CD4-positive, alpha-beta T cell (primary cell): ENCODE results near the gene ARL5A. TPM values are rescaled to one million over a fixed set of nuclear protein-coding genes. Genes with fewer than 3 reads are reported as not detected.

Experiments used
- ATAC-seq: fragments of 200-7000 bp; cut with Tn5 transposase; one replicate; pipeline ENCODE4 v1.10.0; 2022; ENCODE audit warnings: mild to moderate bottlenecking; ENCODE audit not compliant: poor library complexity
- CTCF ChIA-PET: fragments of 350-600 bp; sonication (Branson Sonifier 250); formaldehyde crosslinking; loops from one replicate; lab custom pipeline; 2021; ENCODE audit warnings: antibody characterized with exemption, inconsistent platforms; lab: Charles Lee
- POLR2A ChIA-PET: fragments of 350-600 bp; sonication (Branson Sonifier 250); formaldehyde crosslinking; loops from one replicate; lab custom pipeline; 2021; ENCODE audit warnings: antibody characterized with exemption, inconsistent platforms; lab: Charles Lee
- DNase-seq, 14 experiments: peaks; one replicate each; pipeline ENCODE4 v3.0.0-alpha.2; 2013 to 2020; ENCODE audit warnings: mixed read lengths in 2 of 14
- H3K27ac ChIP-seq, 2 donors: one replicate each; pipeline versions ENCODE4 v1.5.1 to v1.7.0; 2013; ENCODE audit warnings: low read length in 2 of 2, low read depth in 1 of 2, mild to moderate bottlenecking in 1 of 2
- H3K27me3 ChIP-seq, 2 experiments: 1 replicate in 1 of 2; 2 replicates in 1 of 2; pipeline versions ENCODE4 v1.6.1 to v1.7.0; 2013; ENCODE audit warnings: low read length in 2 of 2, control low read depth in 1 of 2, mild to moderate bottlenecking in 1 of 2, moderate library complexity in 1 of 2; ENCODE audit not compliant: insufficient read depth in 2 of 2, control insufficient read depth in 1 of 2
- H3K36me3 ChIP-seq: one replicate; pipeline ENCODE4 v1.6.1; 2013; ENCODE audit warnings: low read length, control low read depth; ENCODE audit not compliant: insufficient read depth
- H3K4me1 ChIP-seq: one replicate; pipeline ENCODE4 v1.6.1; 2013; ENCODE audit warnings: low read length, control low read depth; ENCODE audit not compliant: insufficient read depth
- H3K4me3 ChIP-seq: one replicate; pipeline ENCODE4 v1.5.1; 2013; ENCODE audit warnings: mild to moderate bottlenecking, low read length, moderate library complexity
- H3K9me3 ChIP-seq, 2 experiments: 1 replicate in 1 of 2; 2 replicates in 1 of 2; pipeline versions ENCODE4 v1.6.1 to v1.7.0; 2013; ENCODE audit warnings: low read length in 2 of 2, mild to moderate bottlenecking in 2 of 2, control low read depth in 1 of 2, moderate library complexity in 1 of 2; ENCODE audit not compliant: control insufficient read depth in 1 of 2, insufficient read depth in 1 of 2
- H3K27ac Mint-ChIP-seq: one replicate; pipeline ENCODE4 v1.8.0; 2020; ENCODE audit warnings: mixed read lengths
- H3K27me3 Mint-ChIP-seq: one replicate; pipeline ENCODE4 v1.8.0; 2021; ENCODE audit warnings: mixed read lengths
- H3K36me3 Mint-ChIP-seq: one replicate; pipeline ENCODE4 v1.8.0; 2021; ENCODE audit warnings: low read depth, mixed read lengths
- H3K4me1 Mint-ChIP-seq: one replicate; pipeline ENCODE4 v1.8.0; 2021; ENCODE audit warnings: low read depth, mixed read lengths
- H3K4me3 Mint-ChIP-seq: one replicate; pipeline ENCODE4 v1.8.0; 2020; ENCODE audit warnings: mild to moderate bottlenecking, mixed read lengths
- H3K9me3 Mint-ChIP-seq: one replicate; pipeline ENCODE4 v1.8.0; 2020; ENCODE audit warnings: mixed read lengths
- intact Hi-C, 2 experiments: fragments of 100-400 bp; cut with DNase I in 1 of 2; cut with micrococcal nuclease in 1 of 2; formaldehyde crosslinking; loops; one replicate each; pipeline versions ENCODE4 v1.15.1 to v1.9.0; 2023 to 2025; cut with DNase I, micrococcal nuclease
- total RNA-seq, 174 experiments: library from RNA in 2 of 174; stranded (reverse) in 2 of 174; gene quantifications; one replicate each; pipeline ENCODE4 v1.2.3 and lab custom pipeline; 2021 to 2026
- TF ChIP-seq, protein P1 (sequence below): fragments of 200-600 bp; IDR thresholded peaks from one replicate; pipeline ENCODE4 v1.8.0; 2022; ENCODE audit warnings: antibody characterized with exemption, mild to moderate bottlenecking

ARL5A gene
- total RNA-seq, 2 experiments from 2014 or later = 16.9 to 20.5 TPM

DNA sequence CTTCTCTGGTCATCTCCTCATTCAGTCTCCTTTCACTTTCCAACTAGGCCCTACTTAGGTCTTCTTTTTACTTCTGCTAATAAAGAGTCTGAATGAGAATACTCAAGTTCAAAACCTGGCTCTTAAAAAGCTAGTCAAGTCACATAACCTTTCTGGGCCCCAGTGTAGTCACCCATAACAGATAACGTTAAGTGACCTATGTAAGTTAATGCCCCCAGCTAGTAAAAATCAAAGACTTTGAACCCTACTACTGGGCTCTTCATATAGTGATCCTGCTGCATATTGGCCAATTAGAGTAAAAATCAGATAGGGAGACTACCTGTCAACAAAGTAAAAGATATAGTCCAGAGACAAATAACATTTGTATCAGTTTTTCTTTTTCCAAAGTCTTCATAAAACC lies 17.7 kb downstream of the ARL5A start:
- Mint-ChIP-seq H3K27me3 (no peaks in the 10 kb centered on the region), H3K9me3 (no peaks in the 10 kb centered on the region), H3K4me3 (no peak overlapping the region), H3K36me3 (peaks cover 51% of the 10 kb centered on the region), H3K27ac (no peak overlapping the region), H3K4me1 (peaks cover 5% of the 10 kb centered on the region)
- Histone ChIP-seq H3K4me1 (peaks cover 4% of the 10 kb centered on the region), H3K27ac (no peak overlapping the region), H3K9me3 (no peaks in the 10 kb centered on the region), H3K4me3 (no peak overlapping the region), H3K27me3 (no peaks in the 10 kb centered on the region), H3K36me3 (peaks cover 64% of the 10 kb centered on the region)
- ATAC-seq = no peak
- intact Hi-C loops = no loop called here
- TF ChIP-seq, protein P1, sequence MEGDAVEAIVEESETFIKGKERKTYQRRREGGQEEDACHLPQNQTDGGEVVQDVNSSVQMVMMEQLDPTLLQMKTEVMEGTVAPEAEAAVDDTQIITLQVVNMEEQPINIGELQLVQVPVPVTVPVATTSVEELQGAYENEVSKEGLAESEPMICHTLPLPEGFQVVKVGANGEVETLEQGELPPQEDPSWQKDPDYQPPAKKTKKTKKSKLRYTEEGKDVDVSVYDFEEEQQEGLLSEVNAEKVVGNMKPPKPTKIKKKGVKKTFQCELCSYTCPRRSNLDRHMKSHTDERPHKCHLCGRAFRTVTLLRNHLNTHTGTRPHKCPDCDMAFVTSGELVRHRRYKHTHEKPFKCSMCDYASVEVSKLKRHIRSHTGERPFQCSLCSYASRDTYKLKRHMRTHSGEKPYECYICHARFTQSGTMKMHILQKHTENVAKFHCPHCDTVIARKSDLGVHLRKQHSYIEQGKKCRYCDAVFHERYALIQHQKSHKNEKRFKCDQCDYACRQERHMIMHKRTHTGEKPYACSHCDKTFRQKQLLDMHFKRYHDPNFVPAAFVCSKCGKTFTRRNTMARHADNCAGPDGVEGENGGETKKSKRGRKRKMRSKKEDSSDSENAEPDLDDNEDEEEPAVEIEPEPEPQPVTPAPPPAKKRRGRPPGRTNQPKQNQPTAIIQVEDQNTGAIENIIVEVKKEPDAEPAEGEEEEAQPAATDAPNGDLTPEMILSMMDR = no peak
- ChIA-PET CTCF (interaction anchor here (0.5 to 1.5 kb wide), 5 partner anchors 14 to 216 kb away, joined by 3 to 4 read pairs (median 3); partner anchors contain the start of gene ARL5A), POLR2A (no interaction called here)
- no peak for DNase-seq

DNA sequence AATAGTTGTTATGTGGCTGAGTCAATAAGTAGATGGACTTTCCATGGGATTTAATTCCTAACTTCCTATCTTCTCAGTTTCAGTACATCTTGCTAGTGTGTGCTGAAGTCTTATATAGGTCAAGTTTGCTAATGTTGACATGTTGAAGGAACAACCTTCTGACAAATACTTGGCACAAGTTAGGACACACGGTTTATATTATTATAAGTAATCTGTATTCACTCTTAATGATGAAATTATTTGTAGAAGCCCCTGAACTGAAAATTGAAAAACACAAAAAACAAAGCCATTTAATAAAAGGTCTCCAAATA lies 19.2 kb downstream of the ARL5A start:
- Mint-ChIP-seq H3K27me3 (no peaks in the 10 kb centered on the region), H3K36me3 (peaks cover 42% of the 10 kb centered on the region), H3K4me3 (no peak overlapping the region), H3K27ac (peak overlapping the region; percentile 51), H3K9me3 (no peaks in the 10 kb centered on the region), H3K4me1 (peaks cover 5% of the 10 kb centered on the region)
- TF ChIP-seq, protein P1 = no peak
- H3K9me3 ChIP-seq = no peaks in the 10 kb centered on the region
- H3K4me1 ChIP-seq = peaks cover 4% of the 10 kb centered on the region
- DNase-seq = no peak
- POLR2A ChIA-PET = interaction anchor here (1.1 kb wide), 1 partner anchor 18 kb away, joined by 5 read pairs; the partner anchor contains the start of gene ARL5A
- H3K27ac ChIP-seq = no peak overlapping the region
- H3K4me3 ChIP-seq = no peak overlapping the region
- H3K27me3 ChIP-seq = no peaks in the 10 kb centered on the region
- CTCF ChIA-PET = no interaction called here
- no peak for ATAC-seq
- H3K36me3 ChIP-seq = peaks cover 58% of the 10 kb centered on the region
- intact Hi-C loops = loop anchor here (10.0 kb wide), 1 partner anchor 194 kb away; no protein-coding TSS in a partner anchor

GRCh38 chr2:151808258-151809072 lies 19.8 kb downstream of the ARL5A start:
- ATAC-seq = peak; percentile 73
- Histone ChIP-seq H3K4me1 (peaks cover 4% of the 10 kb centered on the region), H3K4me3 (no peak overlapping the region), H3K27ac (no peak overlapping the region), H3K36me3 (peaks cover 53% of the 10 kb centered on the region), H3K27me3 (no peaks in the 10 kb centered on the region), H3K9me3 (no peaks in the 10 kb centered on the region)
- no peaks in the 10 kb centered on the region for H3K27me3 Mint-ChIP-seq
- peaks cover 39% of the 10 kb centered on the region for H3K36me3 Mint-ChIP-seq
- H3K4me3 Mint-ChIP-seq = no peak overlapping the region
- CTCF ChIA-PET = interaction anchor here (1.0 kb wide), 2 partner anchors 20 kb away, joined by 3 read pairs; partner anchors contain the start of gene ARL5A
- peak overlapping the region; percentile 51 for H3K27ac Mint-ChIP-seq
- intact Hi-C loops = loop anchor here (10.0 kb wide), 1 partner anchor 194 kb away; no protein-coding TSS in a partner anchor
- no peaks in the 10 kb centered on the region for H3K9me3 Mint-ChIP-seq
- POLR2A ChIA-PET = interaction anchor here (1.1 kb wide), 1 partner anchor 19 kb away, joined by 5 read pairs; the partner anchor contains the start of gene ARL5A
- TF ChIP-seq, protein P1 = peak; percentile 77
- DNase-seq = peak in 4 of 14 experiments; percentile 13 to 60 (median 57)
- H3K4me1 Mint-ChIP-seq = peaks cover 5% of the 10 kb centered on the region
